Measurements from ENCODE around the gene ABCC9.
"Not testable (repeated sequence)": the region's sequence is repeated elsewhere in the genome, so short reads cannot be mapped to it uniquely, and the experiment has no call there.

DNA sequence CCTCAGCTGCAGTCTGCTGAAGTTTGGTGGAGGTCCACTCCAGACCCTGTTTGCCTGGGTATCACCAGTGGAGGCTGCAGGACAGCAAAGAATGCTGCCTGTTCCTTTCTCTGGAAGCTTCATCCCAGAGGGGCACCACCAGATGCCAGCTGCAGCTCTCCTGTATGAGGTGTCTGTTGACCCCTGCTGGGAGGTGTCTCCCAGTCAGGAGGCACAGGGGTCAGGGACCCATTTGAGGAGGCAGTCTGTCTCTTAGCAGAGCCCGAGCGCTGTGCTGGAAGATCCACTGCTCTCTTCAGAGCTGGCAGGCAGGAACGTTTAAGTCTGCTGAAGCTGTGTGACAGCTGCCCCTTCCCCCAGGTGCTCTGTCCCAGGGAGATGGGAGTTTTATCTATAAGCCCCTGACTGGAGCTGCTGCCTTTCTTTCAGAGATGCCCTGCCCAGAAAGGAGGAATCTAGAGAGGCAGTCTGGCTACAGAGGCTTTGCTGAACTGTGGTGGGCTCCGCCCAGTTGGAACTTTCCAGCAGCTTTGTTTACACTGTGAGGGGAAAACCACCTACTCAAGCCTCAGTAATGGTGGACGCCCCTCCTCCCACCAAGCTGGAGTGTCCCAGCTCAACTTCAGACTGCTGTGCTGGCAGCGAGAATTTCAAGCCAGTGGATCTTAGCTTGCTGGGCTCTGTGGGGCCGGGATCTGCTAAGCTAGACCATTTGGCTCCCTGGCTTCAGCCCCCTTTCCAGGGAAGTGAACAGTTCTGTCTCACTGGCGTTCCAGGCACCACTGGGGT is 146.2 kb downstream of the ABCC9 start:
- not testable (repeated sequence) for TF ChIP-seq POLR2A, POLR2AphosphoS5, EP300 (IDR thresholded peaks at IDR 0.05)
- TF ChIP-seq, protein P1, sequence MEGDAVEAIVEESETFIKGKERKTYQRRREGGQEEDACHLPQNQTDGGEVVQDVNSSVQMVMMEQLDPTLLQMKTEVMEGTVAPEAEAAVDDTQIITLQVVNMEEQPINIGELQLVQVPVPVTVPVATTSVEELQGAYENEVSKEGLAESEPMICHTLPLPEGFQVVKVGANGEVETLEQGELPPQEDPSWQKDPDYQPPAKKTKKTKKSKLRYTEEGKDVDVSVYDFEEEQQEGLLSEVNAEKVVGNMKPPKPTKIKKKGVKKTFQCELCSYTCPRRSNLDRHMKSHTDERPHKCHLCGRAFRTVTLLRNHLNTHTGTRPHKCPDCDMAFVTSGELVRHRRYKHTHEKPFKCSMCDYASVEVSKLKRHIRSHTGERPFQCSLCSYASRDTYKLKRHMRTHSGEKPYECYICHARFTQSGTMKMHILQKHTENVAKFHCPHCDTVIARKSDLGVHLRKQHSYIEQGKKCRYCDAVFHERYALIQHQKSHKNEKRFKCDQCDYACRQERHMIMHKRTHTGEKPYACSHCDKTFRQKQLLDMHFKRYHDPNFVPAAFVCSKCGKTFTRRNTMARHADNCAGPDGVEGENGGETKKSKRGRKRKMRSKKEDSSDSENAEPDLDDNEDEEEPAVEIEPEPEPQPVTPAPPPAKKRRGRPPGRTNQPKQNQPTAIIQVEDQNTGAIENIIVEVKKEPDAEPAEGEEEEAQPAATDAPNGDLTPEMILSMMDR (IDR thresholded peaks at IDR 0.05) = not testable (repeated sequence)
